ENCODE data around the gene PLEKHA6.

DNA sequence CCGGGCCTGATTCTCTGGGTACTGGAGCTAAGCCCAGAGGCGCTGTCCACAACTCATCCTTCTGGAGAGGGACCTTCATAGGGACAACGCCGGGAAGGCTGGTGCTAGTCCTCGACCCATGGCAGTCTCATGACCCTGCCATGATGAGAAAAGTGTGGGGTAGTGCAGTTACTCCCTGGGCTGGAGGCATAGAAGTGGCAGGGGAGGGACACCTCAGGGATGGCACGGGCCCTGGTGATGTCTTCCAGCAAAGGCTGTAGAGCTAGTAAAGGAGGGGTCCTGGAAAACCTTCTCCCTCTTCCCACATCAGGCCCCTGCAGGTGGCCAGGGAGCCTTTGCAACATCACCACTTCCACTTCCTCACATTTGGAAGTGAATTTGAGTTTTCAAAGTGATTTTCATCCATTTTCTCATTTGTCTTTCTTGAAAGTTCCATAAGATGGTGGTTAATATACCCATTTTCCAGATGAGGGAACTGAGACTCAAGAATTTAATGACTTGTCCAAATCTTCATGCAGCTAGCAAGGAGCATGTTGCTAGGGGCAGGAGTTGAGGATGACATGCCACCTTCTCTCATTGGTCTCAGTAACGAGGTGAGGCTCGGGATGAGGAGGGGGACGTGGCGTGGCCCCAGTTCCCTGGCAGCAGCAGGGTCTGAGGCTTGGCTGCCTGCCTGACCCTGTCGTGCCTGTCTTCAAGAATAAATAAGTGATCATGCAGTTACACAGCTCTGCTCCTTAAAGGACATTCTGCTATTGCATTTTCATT is 142.7 kb downstream of the PLEKHA6 start:
- no peak for TF ChIP-seq EP300 (IDR thresholded peaks at IDR 0.05)
- TF ChIP-seq CTCF (IDR thresholded peaks at IDR 0.05) = no peak
- no peak for TF ChIP-seq POLR2AphosphoS5 (IDR thresholded peaks at IDR 0.05)
- no peak for TF ChIP-seq POLR2A (IDR thresholded peaks at IDR 0.05)
